Keratinocyte (primary cell): ENCODE data around the gene KRIT1. TPM values are rescaled to one million over a fixed set of nuclear protein-coding genes. Genes with fewer than 3 reads are reported as not detected.

Experiments
- DNase-seq: peaks from one replicate; pipeline ENCODE4 v3.0.0-alpha.2; 2011; ENCODE audit warnings: low read depth, missing footprints, low spot score
- FAIRE-seq: peaks from 2 replicates; lab custom pipeline; 2011; peaks lifted over from hg19 to GRCh38; lab: Jason Lieb, UNC
- H2AFZ ChIP-seq: 2 replicates; pipeline ENCODE4 v1.6.0; 2012; ENCODE audit warnings: low read length, control low read depth, inconsistent platforms; ENCODE audit not compliant: control insufficient read depth
- H3K27ac ChIP-seq: 2 replicates; pipeline ENCODE4 v1.5.1; 2011; ENCODE audit warnings: low read length; ENCODE audit not compliant: control insufficient read depth, insufficient read depth
- H3K27me3 ChIP-seq: 3 replicates; pipeline ENCODE4 v1.6.0; 2011; ENCODE audit warnings: low read length; ENCODE audit not compliant: control insufficient read depth, insufficient read depth; ENCODE audit errors: extremely low read depth
- H3K36me3 ChIP-seq, 2 experiments: 2 replicates in 1 of 2; 3 replicates in 1 of 2; pipeline ENCODE4 v1.5.1; 2011; ENCODE audit warnings: low read length in 2 of 2, mild to moderate bottlenecking in 1 of 2; ENCODE audit not compliant: control insufficient read depth in 2 of 2, insufficient read depth in 2 of 2; ENCODE audit errors: extremely low read depth in 1 of 2
- H3K4me1 ChIP-seq: 3 replicates; pipeline ENCODE4 v1.5.1; 2011; ENCODE audit warnings: low read length; ENCODE audit not compliant: control insufficient read depth, insufficient read depth; ENCODE audit errors: extremely low read depth
- H3K4me2 ChIP-seq: 3 replicates; pipeline ENCODE4 v1.6.0; 2011; ENCODE audit warnings: low read depth, low read length; ENCODE audit not compliant: control insufficient read depth, insufficient read depth; ENCODE audit errors: extremely low read depth
- H3K4me3 ChIP-seq, 3 experiments: fragments of 200-600 bp in 1 of 3; sonication (generic) in 1 of 3; 2 replicates in 2 of 3; 3 replicates in 1 of 3; pipeline ENCODE4 v1.5.1; 2011 to 2016; ENCODE audit warnings: low read length in 3 of 3, mild to moderate bottlenecking in 3 of 3, control low read depth in 2 of 3, inconsistent platforms in 1 of 3, low read depth in 1 of 3, mixed read lengths in 1 of 3, mixed run types in 1 of 3, moderate library complexity in 1 of 3; ENCODE audit not compliant: control insufficient read depth in 2 of 3, insufficient read depth in 2 of 3; ENCODE audit errors: extremely low read depth in 1 of 3
- H3K79me2 ChIP-seq: 2 replicates; pipeline ENCODE4 v1.6.0; 2012; ENCODE audit warnings: low read length; ENCODE audit not compliant: control insufficient read depth, insufficient read depth
- H3K9ac ChIP-seq: 3 replicates; pipeline ENCODE4 v1.6.0; 2011; ENCODE audit warnings: low read length; ENCODE audit not compliant: control insufficient read depth, insufficient read depth; ENCODE audit errors: extremely low read depth
- H3K9me1 ChIP-seq: 3 replicates; pipeline ENCODE4 v1.6.0; 2011; ENCODE audit warnings: low read length; ENCODE audit not compliant: control insufficient read depth, insufficient read depth; ENCODE audit errors: extremely low read depth
- H3K9me3 ChIP-seq: 2 replicates; pipeline ENCODE4 v1.5.1; 2012; ENCODE audit warnings: low read depth, low read length; ENCODE audit not compliant: control insufficient read depth
- H4K20me1 ChIP-seq: 3 replicates; pipeline ENCODE4 v1.6.0; 2011; ENCODE audit warnings: low read length; ENCODE audit not compliant: control insufficient read depth, insufficient read depth; ENCODE audit errors: extremely low read depth
- CTCF ChIP-seq, 3 experiments: IDR thresholded peaks in 1 of 3; conservative IDR thresholded peaks in 1 of 3; optimal IDR thresholded peaks in 1 of 3; 2 replicates in 2 of 3; 3 replicates in 1 of 3; pipeline versions ENCODE3 to v1.5.1; 2011; ENCODE audit warnings: low read length in 3 of 3, mild to moderate bottlenecking in 3 of 3, moderate library complexity in 2 of 3, control low read depth in 1 of 3, inconsistent platforms in 1 of 3; ENCODE audit not compliant: insufficient read depth in 2 of 3; ENCODE audit errors: extremely low read depth in 1 of 3
- EZH2 ChIP-seq: IDR thresholded peaks from one replicate; pipeline ENCODE4 v1.6.1; 2012; ENCODE audit warnings: inconsistent platforms, mild to moderate bottlenecking, low read length, moderate library complexity
- dilution Hi-C: fragments of 300-500 bp; cut with MboI; formaldehyde crosslinking; loops from one replicate; pipeline ENCODE4 v1.7.0; 2020; ENCODE audit warnings: low sequenced_read_pairs; ENCODE audit not compliant: extremely low pct_ligation_motif_present
- polyA plus RNA-seq, 5 experiments: library from polyadenylated mRNA; depleted of rRNA in 3 of 5; stranded (reverse) in 3 of 5; stranded (forward) in 1 of 5; unstranded in 1 of 5; fragments of >200 nt; gene quantifications; 1 replicate in 1 of 5; 2 replicates in 3 of 5; 3 replicates in 1 of 5; pipeline versions ENCODE4 v1.2.1 to v1.2.3, GENCODE V29; 2011 to 2012; ENCODE audit warnings: missing spikeins in 2 of 5, low read depth in 1 of 5, low replicate concordance in 1 of 5

The KRIT1 gene
- polyA plus RNA-seq, 1 donor (not counting 4 experiments of a cell fraction or from before 2014, with no cell fraction given) = 39.5 TPM

DNA sequence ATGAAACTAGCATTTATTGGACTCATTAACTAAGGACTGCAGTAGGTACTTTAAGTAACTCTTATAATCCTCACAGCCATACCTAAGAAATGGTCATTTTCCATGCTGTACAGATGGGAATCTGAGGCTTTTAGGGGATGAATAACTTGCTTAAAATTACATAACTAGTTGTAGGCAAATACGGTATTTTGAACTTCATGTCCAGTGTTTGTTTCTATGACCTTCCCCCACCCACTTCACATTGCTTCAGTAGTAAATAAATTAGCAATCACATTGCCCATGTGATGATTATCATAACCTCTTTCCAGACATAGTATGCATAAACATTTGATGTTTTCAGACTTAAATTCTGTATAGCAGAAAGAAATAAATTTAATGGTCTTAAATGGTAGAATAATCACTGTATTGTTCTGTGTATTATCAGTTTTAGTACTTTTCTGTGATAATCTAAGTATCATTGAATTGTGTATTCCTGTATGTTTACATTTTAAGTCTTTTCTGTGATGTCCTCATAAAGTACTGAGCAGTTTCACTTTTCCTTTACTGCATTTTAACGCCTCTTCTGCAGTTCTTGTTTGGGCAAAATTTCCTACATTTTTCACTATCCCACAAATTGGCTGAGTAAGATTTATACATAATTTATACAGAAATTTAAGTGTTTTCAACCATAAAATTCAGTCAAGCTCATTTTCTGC is 48.3 kb upstream of the KRIT1 start:
- dilution Hi-C loops = no loop called here
- Histone ChIP-seq H3K9me3 (no peaks in the 10 kb centered on the region), H3K4me1 (no peaks in the 10 kb centered on the region), H3K36me3 (no peaks in the 10 kb centered on the region), H3K27ac (no peak overlapping the region), H3K9ac (no peak overlapping the region), H3K79me2 (peaks cover 26% of the 10 kb centered on the region), H3K27me3 (no peaks in the 10 kb centered on the region), H3K4me2 (no peak overlapping the region), H4K20me1 (no peaks in the 10 kb centered on the region), H3K9me1 (no peaks in the 10 kb centered on the region), H3K4me3 (no peak overlapping the region), H2AFZ (no peak overlapping the region)
- TF ChIP-seq EZH2 (no peak), CTCF (optimal IDR thresholded peaks at IDR 0.05 in 1 of 3, IDR thresholded peaks at IDR 0.05 in 1 of 3, conservative IDR thresholded peaks at IDR 0.05 in 1 of 3; ENCODE audit: extremely low read depth in 1 of 3, insufficient read depth in 2 of 3, low read length in 3 of 3) (no peak)
- FAIRE-seq (no peak), DNase-seq (no peak)

DNA sequence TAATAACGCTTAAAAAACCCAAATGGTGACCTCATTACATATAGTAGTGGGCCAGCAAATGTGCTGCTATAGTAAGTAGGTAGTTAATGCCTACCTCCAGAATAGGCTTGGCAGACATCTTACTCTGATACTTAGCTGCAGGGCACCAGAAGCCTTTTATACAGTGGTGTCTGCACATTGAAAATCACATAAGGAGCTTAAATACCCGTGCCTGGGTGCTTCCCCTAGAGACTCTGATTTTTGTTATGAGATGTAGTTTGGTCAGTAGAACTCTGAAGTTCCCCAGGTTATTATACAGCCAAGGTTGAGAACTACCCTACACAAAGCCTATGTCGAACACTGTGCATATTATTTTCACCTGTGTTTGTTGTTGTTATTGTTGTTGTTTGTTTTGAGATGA is 47.3 kb upstream of the KRIT1 start:
- H3K4me2 ChIP-seq = no peak overlapping the region
- H3K36me3 ChIP-seq = no peaks in the 10 kb centered on the region
- DNase-seq (no peak), FAIRE-seq (no peak)
- H3K4me3 ChIP-seq = no peak overlapping the region
- H3K4me1 ChIP-seq = no peaks in the 10 kb centered on the region
- H3K9me1 ChIP-seq = no peaks in the 10 kb centered on the region
- no peaks in the 10 kb centered on the region for H3K9me3 ChIP-seq
- no peak overlapping the region for H2AFZ ChIP-seq
- H3K27ac ChIP-seq = no peak overlapping the region
- H3K27me3 ChIP-seq = no peaks in the 10 kb centered on the region
- dilution Hi-C loops = no loop called here
- TF ChIP-seq CTCF (optimal IDR thresholded peaks at IDR 0.05 in 1 of 3, IDR thresholded peaks at IDR 0.05 in 1 of 3, conservative IDR thresholded peaks at IDR 0.05 in 1 of 3; ENCODE audit: extremely low read depth in 1 of 3, insufficient read depth in 2 of 3, low read length in 3 of 3) (no peak), EZH2 (no peak)
- H3K79me2 ChIP-seq = peaks cover 26% of the 10 kb centered on the region
- H4K20me1 ChIP-seq = no peaks in the 10 kb centered on the region
- H3K9ac ChIP-seq = no peak overlapping the region
